Measurements from ENCODE around the gene COX7B. TPM values are rescaled to one million over a fixed set of nuclear protein-coding genes. Genes with fewer than 3 reads are reported as not detected.

COX7B gene
- total RNA-seq, result 364 and 447 TPM in 2 replicates

GRCh38 chrX:77899081-77899828 is at the start of gene COX7B:
Gene COX7B (plus strand): TSS chrX:77899468. CDS start chrX:77899554, 86 bp downstream.

GRCh38 chrX:77894921-77895886 is 4.1 kb upstream of the COX7B start, which contains the start of gene MAGT1:
Gene MAGT1 (minus strand): TSS chrX:77895435. CDS start chrX:77895410, 25 bp downstream.

GRCh38 chrX:77910108-77910840 is 11.0 kb downstream of the COX7B start, which contains the start of gene ATP7A:
Gene ATP7A (plus strand): TSS chrX:77910693. CDS start chrX:77971642, 60,949 bp downstream.

Other genes with a start within 250 kb of the COX7B start
- 19.3 and 45.4 TPM in 2 replicates for gene ATRX, start 113.3 kb upstream of the COX7B start, total RNA-seq
- gene MAGT1, start 4.0 kb upstream of the COX7B start, total RNA-seq, result 40.0 and 66.0 TPM in 2 replicates
- 2.3 and 2.6 TPM in 2 replicates for gene ATP7A, start 11.2 kb downstream of the COX7B start, total RNA-seq
- not detected in 2 replicates for gene PGAM4, start 70.2 kb downstream of the COX7B start, total RNA-seq
- 217 and 317 TPM in 2 replicates for gene PGK1, start 204.8 kb downstream of the COX7B start, total RNA-seq
- gene TAF9B, start 240.2 kb downstream of the COX7B start, total RNA-seq, result 14.4 and 16.2 TPM in 2 replicates